GM21717 (cell line): ENCODE results near the gene OR10A3.

Experiments used
- ATAC-seq: cut with Tn5 transposase; IDR thresholded peaks from one replicate; pipeline ENCODE4 v1.9.1; 2021; ENCODE audit warnings: mild to moderate bottlenecking, moderate library complexity; ENCODE audit not compliant: unreplicated experiment

The OR10A3 gene

DNA sequence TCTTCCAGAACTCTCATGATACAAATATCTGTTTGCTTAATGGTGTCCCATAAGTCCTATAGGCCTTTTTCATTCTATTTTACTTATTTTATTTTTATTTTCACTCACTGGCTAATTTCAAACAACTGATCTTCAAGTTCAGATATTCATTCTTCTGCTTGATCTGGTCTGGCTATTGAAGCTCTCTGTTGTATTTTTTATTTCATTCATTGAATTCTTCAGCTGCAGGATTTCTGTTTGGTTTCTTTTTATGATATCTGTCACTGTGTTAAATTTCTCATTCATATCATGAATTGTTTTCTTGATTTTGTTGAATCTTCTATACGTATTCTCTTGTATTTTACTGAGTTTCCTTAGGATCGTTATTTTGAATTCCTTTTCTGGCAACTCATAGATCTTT, 2.6 kb upstream of the OR10A3 start:
- no peak for ATAC-seq

DNA sequence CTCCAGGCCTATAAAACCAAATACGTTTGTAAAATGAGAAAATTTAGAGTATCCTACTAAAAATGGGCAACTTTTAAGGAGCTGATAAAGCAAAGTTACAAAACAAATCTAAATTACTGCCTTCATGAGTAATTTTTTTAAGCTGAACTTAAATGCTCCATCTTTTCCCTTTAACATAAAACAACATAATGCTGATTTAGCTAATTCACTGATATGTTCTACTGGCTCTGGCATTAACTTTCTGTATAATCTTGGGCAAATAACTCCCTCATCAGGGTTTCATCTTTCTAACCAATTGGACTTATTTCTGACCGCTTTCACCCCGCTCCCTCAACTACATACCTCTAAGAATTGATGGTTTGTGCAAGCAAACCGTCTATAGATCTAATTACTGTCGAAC, 362 bp downstream of the OR10A3 start:
- ATAC-seq, result no peak

GRCh38 chr11:7936615-7937014, 4.9 kb downstream of the OR10A3 start:
- ATAC-seq, result no peak

DNA sequence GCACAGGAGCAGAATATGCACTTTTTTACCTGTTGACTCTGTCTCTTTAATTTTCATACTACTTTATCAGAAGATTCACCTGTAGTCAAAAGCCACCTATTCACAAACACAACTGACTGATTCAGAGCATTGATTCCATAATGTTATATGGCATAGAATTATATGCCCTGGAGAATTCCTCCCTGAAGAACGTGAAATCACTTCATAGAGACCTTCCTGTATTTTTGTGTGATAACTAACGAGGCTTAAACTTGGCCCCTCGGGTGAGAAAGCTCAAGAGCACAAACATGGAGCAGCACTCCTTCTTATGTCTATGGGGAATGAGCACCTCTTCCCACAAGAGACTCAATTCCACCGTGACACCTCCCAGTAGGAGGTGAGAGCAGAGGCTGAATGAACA, 10.3 kb downstream of the OR10A3 start, which contains the start of gene OR10A6:
Gene OR10A6 (minus strand): TSS at position 101 of the 400 bp plus-strand sequence. CDS start 2,606 bp downstream, outside the sequence.
- ATAC-seq, result no peak

GRCh38 chr11:7927635-7928034, 13.9 kb downstream of the OR10A3 start:
- no peak for ATAC-seq

DNA sequence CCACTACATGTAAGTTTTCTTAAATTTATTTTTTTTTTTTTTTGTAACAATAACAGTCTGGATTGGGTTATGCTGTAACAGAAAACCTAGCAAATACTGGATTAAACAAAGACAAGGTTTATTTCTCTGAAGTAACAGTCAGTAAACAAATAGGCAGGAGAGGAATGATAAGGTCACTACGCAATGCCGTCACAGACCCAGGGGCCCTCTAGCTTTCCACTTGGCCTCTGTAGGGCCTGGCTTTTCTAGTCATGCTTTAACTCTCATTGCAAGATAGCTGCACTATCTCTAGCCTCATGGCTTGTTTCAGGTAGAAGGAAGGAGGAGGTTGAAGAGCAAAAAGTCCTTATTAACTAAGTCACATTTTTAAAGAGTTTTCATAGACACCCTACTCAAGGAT, 17.0 kb downstream of the OR10A3 start:
- no peak for ATAC-seq

DNA sequence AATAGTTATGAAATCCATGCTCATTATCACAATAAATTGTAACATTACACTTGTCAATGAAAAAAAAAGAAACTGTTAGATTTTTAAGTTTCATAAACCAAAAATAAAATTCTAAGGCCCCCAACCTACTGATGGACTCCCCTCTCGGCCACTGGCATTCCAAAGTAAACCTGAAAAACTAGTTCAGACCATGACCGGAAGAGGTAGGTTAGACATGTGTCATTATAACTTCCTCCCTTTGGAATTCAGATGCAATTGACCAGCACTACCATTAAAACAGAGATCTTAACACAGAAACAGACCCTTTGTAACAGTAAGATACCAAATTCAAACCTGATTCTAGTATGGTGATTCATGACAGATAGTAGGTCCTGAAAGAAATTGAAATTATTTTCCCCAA, 23.4 kb downstream of the OR10A3 start:
- ATAC-seq, result no peak

DNA sequence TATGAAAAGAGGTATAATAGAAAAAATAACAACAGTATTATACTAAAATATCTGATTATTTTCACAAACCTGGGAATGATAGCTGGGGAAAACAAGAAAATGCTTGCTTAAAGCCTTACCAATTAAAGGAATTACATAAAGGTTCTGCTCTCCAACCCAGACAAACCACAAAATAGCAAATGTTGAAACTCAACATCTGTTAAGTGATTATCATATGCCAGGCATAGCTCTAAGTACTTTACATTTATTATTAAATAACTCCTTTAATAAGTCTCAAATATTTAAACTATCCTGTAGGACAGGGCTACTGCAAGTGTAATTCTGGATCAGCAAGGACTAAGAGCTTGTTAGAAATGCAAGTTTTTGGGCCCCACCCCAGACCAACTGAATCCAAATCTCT, 30.5 kb downstream of the OR10A3 start:
- ATAC-seq, result no peak

GRCh38 chr11:7910286-7910788, 31.2 kb downstream of the OR10A3 start:
- ATAC-seq, result no peak

- no peak for ATAC-seq
Observed at GRCh38 chr11:7909585-7910285, 31.8 kb downstream of the OR10A3 start.

DNA sequence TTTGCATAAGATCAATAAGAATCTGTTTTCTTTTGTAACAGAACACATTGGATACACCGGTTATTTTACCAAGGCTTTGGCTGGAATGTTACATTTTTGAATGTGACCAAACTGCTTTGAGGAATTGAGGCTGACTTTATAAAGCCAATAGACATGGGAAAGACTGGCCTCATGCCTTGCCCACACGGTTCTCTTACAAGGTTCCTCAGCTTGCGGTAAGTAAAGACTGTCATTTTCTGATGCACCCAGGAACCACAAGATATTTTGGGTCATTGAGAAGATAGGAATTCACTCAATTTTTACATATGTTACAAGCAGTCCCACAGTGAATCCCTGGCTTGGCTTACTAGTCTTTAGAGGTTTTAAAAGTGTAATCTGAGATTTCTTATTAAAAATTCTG, 34.4 kb downstream of the OR10A3 start:
- no peak for ATAC-seq

DNA sequence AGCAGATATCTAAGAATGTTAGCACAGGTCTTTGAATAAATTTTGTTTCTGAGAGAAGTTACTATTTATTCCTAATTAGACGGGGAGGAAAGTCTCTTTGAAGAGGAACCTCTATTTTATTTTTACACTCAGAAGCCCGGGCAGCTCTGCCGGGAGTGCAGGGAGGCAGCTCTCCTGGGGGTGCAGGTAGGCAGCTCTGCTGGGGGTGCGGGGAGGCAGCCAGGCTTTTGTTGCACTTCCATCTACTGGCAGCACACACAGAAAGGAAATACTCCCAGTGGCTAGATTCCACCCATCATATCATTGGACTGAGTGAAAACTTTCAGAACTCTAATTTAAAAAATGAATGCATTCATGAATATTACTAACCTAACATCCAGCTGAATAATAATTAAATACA, 35.0 kb downstream of the OR10A3 start:
- no peak for ATAC-seq

DNA sequence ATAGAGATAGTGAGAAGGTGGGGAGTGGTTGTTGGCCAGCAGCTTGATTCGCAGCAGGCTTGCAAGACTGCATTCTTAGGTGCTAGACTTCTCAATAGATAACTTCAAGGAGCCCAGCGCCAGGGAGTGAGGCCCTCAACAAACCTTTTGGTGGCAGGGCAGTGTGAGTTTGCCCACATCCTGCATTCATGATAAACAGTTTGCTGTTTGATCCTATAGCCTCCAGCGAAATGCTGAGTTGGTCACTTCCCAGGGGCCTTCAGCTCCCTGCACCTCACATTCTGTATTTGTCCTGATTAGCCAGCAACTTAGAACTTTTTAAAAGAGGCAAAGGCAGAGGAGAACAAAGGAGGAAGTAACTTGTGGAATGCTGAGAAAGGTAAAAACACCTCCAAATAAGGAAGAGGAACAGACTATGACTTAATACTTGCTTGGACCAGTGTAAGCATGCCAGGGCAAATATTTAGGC, 35.5 kb downstream of the OR10A3 start:
- no peak for ATAC-seq

DNA sequence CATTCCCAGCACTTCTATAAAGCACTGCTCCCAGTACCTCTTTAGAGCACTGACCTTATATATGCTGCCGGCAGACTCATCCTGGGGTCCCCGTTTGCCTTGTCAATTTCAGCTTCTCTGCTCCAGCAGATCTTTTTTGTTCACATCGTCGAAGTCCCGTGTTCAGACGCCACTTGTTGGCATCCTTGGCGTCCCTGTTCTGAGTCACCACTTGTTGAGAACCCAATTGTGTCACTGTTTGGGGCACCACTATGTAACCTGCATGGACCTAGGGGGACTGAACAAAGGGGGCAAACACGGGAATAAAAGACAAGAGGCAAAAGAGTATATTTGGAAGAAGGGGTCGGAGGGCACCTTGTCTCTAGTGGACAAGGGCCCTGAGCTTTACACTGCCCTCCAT, 36.0 kb downstream of the OR10A3 start:
- ATAC-seq, result no peak

GRCh38 chr11:7904917-7905316, 36.6 kb downstream of the OR10A3 start:
- ATAC-seq, result no peak

GRCh38 chr11:7903940-7904339, 37.6 kb downstream of the OR10A3 start:
- no peak for ATAC-seq

GRCh38 chr11:7901319-7901854, 40.1 kb downstream of the OR10A3 start:
- no peak for ATAC-seq

GRCh38 chr11:7900686-7901085, 40.8 kb downstream of the OR10A3 start:
- no peak for ATAC-seq

DNA sequence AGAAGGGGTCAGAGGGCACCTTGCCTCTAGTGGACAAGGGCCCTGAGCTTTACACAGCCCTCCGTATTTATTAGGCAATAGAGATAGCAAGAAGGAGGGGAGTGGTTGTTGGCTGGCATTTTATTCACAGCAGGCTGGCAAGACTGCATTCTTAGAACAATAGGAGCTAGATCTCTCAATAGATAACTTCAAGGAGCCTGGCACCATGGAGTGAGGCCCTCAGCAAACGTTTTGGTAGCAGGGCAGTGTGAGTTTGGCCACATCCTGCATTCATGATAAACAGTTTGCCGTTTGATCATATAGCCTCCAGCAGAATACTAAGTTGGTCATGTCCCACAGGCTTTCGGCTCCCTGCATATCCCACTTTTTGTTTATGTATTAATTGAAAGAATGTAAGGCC, 42.1 kb downstream of the OR10A3 start:
- ATAC-seq, result no peak

DNA sequence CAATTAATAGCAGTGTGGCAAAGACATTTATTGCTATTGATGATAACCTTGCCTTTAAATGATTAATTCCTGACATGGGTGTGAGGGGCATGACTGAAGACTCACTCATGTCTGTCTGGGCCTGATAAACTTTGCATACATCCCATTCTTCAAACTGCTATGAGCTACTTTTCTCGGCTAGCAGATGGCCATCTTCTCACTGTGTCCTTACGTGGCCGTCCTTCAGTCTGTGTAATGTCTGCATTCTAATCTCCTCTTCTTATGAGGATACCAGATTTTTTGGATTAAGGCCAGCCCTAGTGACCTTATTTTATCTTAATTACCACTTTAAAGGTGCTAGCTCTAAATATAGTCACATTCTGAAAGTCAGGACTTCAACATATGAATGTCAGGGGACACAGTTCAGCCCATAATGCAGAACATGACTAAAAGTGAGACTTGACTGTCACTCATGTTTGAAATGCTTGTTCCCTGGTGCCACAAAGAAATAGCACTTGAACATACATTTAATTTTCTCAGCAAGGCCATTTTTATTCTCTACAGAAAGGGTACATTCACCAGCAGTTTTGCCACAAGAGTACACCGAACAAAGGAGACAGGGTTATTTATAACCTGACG, 42.7 kb downstream of the OR10A3 start:
- ATAC-seq, result no peak

- ATAC-seq, result no peak
Observed at GRCh38 chr11:7896009-7896785, 45.3 kb downstream of the OR10A3 start.
